RPMI8226 (cell line): ENCODE measurements around the gene CCDC196.
A peak's percentile ranks its signal among the peaks of the same experiment; 100 is the strongest.
"Not testable (repeated sequence)": the region's sequence is repeated elsewhere in the genome, so short reads cannot be mapped to it uniquely, and the experiment has no call there.

Experiments
- DNase-seq: peaks from one replicate; pipeline ENCODE4 v3.0.0-alpha.2; 2015

The CCDC196 gene

GRCh38 chr14:66495218-66496098, 9.3 kb downstream of the CCDC196 start:
- peak; percentile 59 for DNase-seq

- DNase-seq, result no peak
These were observed 10.1 kb downstream of the CCDC196 start for GRCh38 chr14:66496188-66496807.

- no peak for DNase-seq
These were observed 10.7 kb downstream of the CCDC196 start for GRCh38 chr14:66496911-66497310.

- DNase-seq, result no peak
These were observed 12.1 kb downstream of the CCDC196 start for GRCh38 chr14:66498311-66498710.

- DNase-seq, result no peak
These were observed 15.4 kb downstream of the CCDC196 start for GRCh38 chr14:66501592-66501991.

- not testable (repeated sequence) for DNase-seq
These were observed 16.7 kb downstream of the CCDC196 start for GRCh38 chr14:66502836-66503235.

GRCh38 chr14:66503532-66503931, 17.4 kb downstream of the CCDC196 start:
- no peak for DNase-seq

- DNase-seq, result peak; percentile 34
These were observed 21.1 kb downstream of the CCDC196 start for GRCh38 chr14:66507181-66507721.

- peak; percentile 93 for DNase-seq
These were observed 21.8 kb downstream of the CCDC196 start, which contains the start of gene GPHN for GRCh38 chr14:66507722-66508546. TSS of gene GPHN (plus strand) at chr14:66508147.

GRCh38 chr14:66508547-66508845, 22.3 kb downstream of the CCDC196 start:
- no peak for DNase-seq

- peak; percentile 36 for DNase-seq
These were observed 22.9 kb downstream of the CCDC196 start for GRCh38 chr14:66508846-66509621.

GRCh38 chr14:66509874-66510273, 23.7 kb downstream of the CCDC196 start:
- DNase-seq, result no peak

GRCh38 chr14:66511849-66512248, 25.7 kb downstream of the CCDC196 start:
- no peak for DNase-seq

- DNase-seq, result no peak
These were observed 28.0 kb downstream of the CCDC196 start for GRCh38 chr14:66514213-66514612.

GRCh38 chr14:66530526-66530925, 44.4 kb downstream of the CCDC196 start:
- DNase-seq, result no peak

GRCh38 chr14:66539034-66539433, 52.9 kb downstream of the CCDC196 start:
- DNase-seq, result no peak

- no peak for DNase-seq
These were observed 53.9 kb downstream of the CCDC196 start for GRCh38 chr14:66540038-66540437.

- no peak for DNase-seq
These were observed 55.5 kb downstream of the CCDC196 start for GRCh38 chr14:66541627-66542026.

- no peak for DNase-seq
These were observed 57.8 kb downstream of the CCDC196 start for GRCh38 chr14:66543996-66544395.

GRCh38 chr14:66545191-66545590, 59.0 kb downstream of the CCDC196 start:
- not testable (repeated sequence) for DNase-seq

- not testable (repeated sequence) for DNase-seq
These were observed 59.6 kb downstream of the CCDC196 start for GRCh38 chr14:66545751-66546150.
